NCI-H460 (cell line): Measurements from ENCODE around the gene COQ2. TPM values are rescaled to one million over a fixed set of nuclear protein-coding genes. Genes with fewer than 3 reads are reported as not detected.
"Not testable (repeated sequence)": the region's sequence is repeated elsewhere in the genome, so short reads cannot be mapped to it uniquely, and the experiment has no call there.

Experiments used
- DNase-seq: peaks from one replicate; pipeline ENCODE4 v3.0.0-alpha.2; 2016; ENCODE audit warnings: low read depth; ENCODE audit errors: extremely low read depth
- total RNA-seq: library from RNA; depleted of rRNA; stranded (reverse); fragments of >200 nt; shearing (Covaris generic); gene quantifications from 2 replicates; pipeline ENCODE4 v1.2.3, GENCODE V29; 2014

COQ2 gene
- total RNA-seq, 1 experiment from 2014 or later = 35.7 TPM

GRCh38 chr4:83251447-83251830 lies 33.2 kb downstream of the COQ2 start:
- no peak for DNase-seq

GRCh38 chr4:83250687-83251446 lies 33.7 kb downstream of the COQ2 start:
- DNase-seq = no peak

- DNase-seq = no peak
Measured at GRCh38 chr4:83248486-83248885, 36.1 kb downstream of the COQ2 start.

GRCh38 chr4:83247415-83248357 lies 36.9 kb downstream of the COQ2 start:
- DNase-seq = no peak

- no peak for DNase-seq
Measured at GRCh38 chr4:83241132-83241531, 43.5 kb downstream of the COQ2 start.

GRCh38 chr4:83240379-83240875 lies 44.2 kb downstream of the COQ2 start:
- no peak for DNase-seq

- no peak for DNase-seq
Measured at GRCh38 chr4:83238393-83239248, 46.0 kb downstream of the COQ2 start.

- no peak for DNase-seq
Measured at GRCh38 chr4:83237591-83237990, 47.0 kb downstream of the COQ2 start.

- not testable (repeated sequence) for DNase-seq
Measured at GRCh38 chr4:83235645-83236133, 48.9 kb downstream of the COQ2 start.

- DNase-seq = no peak
Measured at GRCh38 chr4:83234902-83235644, 49.5 kb downstream of the COQ2 start.

- DNase-seq = not testable (repeated sequence)
Measured at GRCh38 chr4:83234387-83234786, 50.2 kb downstream of the COQ2 start.

GRCh38 chr4:83232082-83232481 lies 52.5 kb downstream of the COQ2 start:
- no peak for DNase-seq

- DNase-seq = no peak
Measured at GRCh38 chr4:83231620-83232076, 53.0 kb downstream of the COQ2 start.

- DNase-seq = no peak
Measured at GRCh38 chr4:83230928-83231327, 53.7 kb downstream of the COQ2 start.

- DNase-seq = no peak
Measured at GRCh38 chr4:83229791-83230190, 54.8 kb downstream of the COQ2 start.

GRCh38 chr4:83228231-83228630 lies 56.4 kb downstream of the COQ2 start:
- DNase-seq = no peak

- no peak for DNase-seq
Measured at GRCh38 chr4:83224502-83225197, 59.9 kb downstream of the COQ2 start.

GRCh38 chr4:83223781-83224180 lies 60.8 kb downstream of the COQ2 start:
- DNase-seq = no peak

GRCh38 chr4:83221897-83222441 lies 62.6 kb downstream of the COQ2 start:
- DNase-seq = no peak
